RWPE2 (cell line): Measurements from ENCODE around the gene MEMO1.
"Not testable (repeated sequence)": the region's sequence is repeated elsewhere in the genome, so short reads cannot be mapped to it uniquely, and the experiment has no call there.

ENCODE experiments used
- ATAC-seq: fragments of 200-7000 bp; cut with Tn5 transposase; 3 replicates; pipeline ENCODE4 v1.9.1; 2021; ENCODE audit warnings: low read depth
- DNase-seq: peaks from one replicate; pipeline ENCODE4 v3.0.0-alpha.2; 2020; ENCODE audit warnings: low spot score
- H3K27ac ChIP-seq: fragments of 450-650 bp; 2 replicates; pipeline ENCODE4 v1.5.1; 2017; ENCODE audit warnings: mild to moderate bottlenecking; ENCODE audit not compliant: poor library complexity, severe bottlenecking
- H3K27me3 ChIP-seq: fragments of 250-450 bp; sonication (Bioruptor Pico); 2 replicates; pipeline ENCODE4 v1.5.1; 2021; ENCODE audit warnings: mild to moderate bottlenecking, moderate library complexity; ENCODE audit not compliant: insufficient read depth, poor library complexity, severe bottlenecking
- H3K36me3 ChIP-seq: fragments of 250-450 bp; sonication (Bioruptor Pico); 2 replicates; pipeline ENCODE4 v1.5.1; 2020; ENCODE audit warnings: low read depth, mild to moderate bottlenecking, moderate library complexity
- H3K4me1 ChIP-seq: fragments of 250-450 bp; sonication (Bioruptor Pico); 2 replicates; pipeline ENCODE4 v1.5.1; 2021; ENCODE audit warnings: mild to moderate bottlenecking, moderate library complexity; ENCODE audit not compliant: insufficient read depth, poor library complexity, severe bottlenecking
- H3K4me3 ChIP-seq: fragments of 250-450 bp; sonication (Bioruptor Pico); 2 replicates; pipeline ENCODE4 v1.5.1; 2021; ENCODE audit warnings: mild to moderate bottlenecking, moderate library complexity; ENCODE audit not compliant: severe bottlenecking
- H3K9me3 ChIP-seq: fragments of 250-450 bp; sonication (Bioruptor Pico); 2 replicates; pipeline ENCODE4 v1.5.1; 2021; ENCODE audit warnings: mild to moderate bottlenecking, moderate library complexity; ENCODE audit not compliant: severe bottlenecking
- CTCF ChIP-seq: fragments of 450-650 bp; IDR thresholded peaks from one replicate; pipeline ENCODE4 v1.5.1; 2017; ENCODE audit warnings: mild to moderate bottlenecking, moderate library complexity; ENCODE audit not compliant: poor library complexity, severe bottlenecking

Gene MEMO1

GRCh38 chr2:31874071-31874470, 136.7 kb downstream of the MEMO1 start:
- TF ChIP-seq CTCF = no peak

DNA sequence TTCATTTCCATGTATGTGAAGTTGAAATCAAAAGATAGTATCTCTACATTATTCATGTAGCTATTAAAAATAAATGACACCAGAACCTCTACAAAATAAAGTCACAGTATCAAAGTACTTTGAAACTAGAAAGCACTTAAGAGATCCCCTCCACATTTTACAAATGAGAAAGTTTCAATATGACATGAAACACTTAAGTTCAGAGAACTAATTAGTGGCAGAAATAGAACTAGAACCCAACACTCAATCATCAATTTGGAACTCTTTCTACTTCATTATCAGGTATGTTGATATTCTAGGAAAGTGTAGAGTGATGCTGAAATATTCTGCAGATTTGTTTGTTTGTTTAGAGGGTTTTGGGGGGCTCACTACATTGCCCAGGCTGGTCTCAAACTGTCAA, 145.6 kb downstream of the MEMO1 start:
- H3K4me1 ChIP-seq = no peaks in the 10 kb centered on the region
- no peaks in the 10 kb centered on the region for H3K9me3 ChIP-seq
- no peak for DNase-seq
- H3K36me3 ChIP-seq = peaks cover 32% of the 10 kb centered on the region
- TF ChIP-seq CTCF = no peak
- H3K4me3 ChIP-seq = no peak overlapping the region
- ATAC-seq = no peak
- no peak overlapping the region for H3K27ac ChIP-seq
- no peaks in the 10 kb centered on the region for H3K27me3 ChIP-seq

More at GRCh38 chr2:31874071-31874470, 136.7 kb downstream of the MEMO1 start:
- ATAC-seq (no peak), DNase-seq (no peak)
- H3K9me3 ChIP-seq = no peaks in the 10 kb centered on the region
- no peaks in the 10 kb centered on the region; the same call in 1 of the 2 replicates for H3K36me3 ChIP-seq
- no peaks in the 10 kb centered on the region for H3K4me1 ChIP-seq
- no peak overlapping the region for H3K27ac ChIP-seq
- H3K27me3 ChIP-seq = no peaks in the 10 kb centered on the region
- H3K4me3 ChIP-seq = no peak overlapping the region

- DNase-seq (no peak), ATAC-seq (no peak)
- H3K27ac ChIP-seq = no peak overlapping the region
- H3K27me3 ChIP-seq = no peaks in the 10 kb centered on the region
- no peak overlapping the region for H3K4me3 ChIP-seq
- TF ChIP-seq CTCF = no peak
- H3K9me3 ChIP-seq = no peaks in the 10 kb centered on the region
- H3K4me1 ChIP-seq = no peaks in the 10 kb centered on the region
- peaks cover 32% of the 10 kb centered on the region for H3K36me3 ChIP-seq
Observed at GRCh38 chr2:31863867-31864266, 146.9 kb downstream of the MEMO1 start.

DNA sequence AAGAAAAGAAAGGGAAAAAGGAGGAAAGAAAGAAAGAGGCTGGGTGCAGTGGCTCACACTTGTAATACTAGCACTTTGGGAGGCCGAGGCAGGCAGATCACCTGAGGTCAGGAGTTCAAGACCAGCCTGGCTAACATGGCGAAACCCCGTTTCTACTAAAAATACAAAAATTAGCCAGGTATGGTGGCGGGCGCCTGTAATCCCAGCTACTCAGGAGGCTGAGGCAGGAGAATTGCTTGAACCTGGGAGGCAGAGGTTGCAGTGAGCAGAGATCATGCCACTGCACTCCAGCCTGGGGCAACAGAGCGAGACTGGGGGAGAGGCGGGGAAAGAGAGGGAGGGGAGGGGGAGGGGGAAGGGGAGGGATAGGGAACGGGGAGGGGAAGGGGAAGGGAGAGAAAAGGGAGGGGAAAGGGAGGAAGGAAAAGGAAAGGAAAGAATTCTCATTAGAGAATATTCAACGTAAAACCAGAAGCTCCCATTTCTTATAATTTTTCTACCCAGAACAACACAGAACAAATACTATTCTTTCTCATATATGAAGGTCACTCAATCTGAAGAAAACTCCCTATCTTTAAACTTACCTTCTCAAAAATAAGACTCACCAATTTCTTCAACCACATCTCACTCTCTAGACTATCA, 147.7 kb downstream of the MEMO1 start:
- not testable (repeated sequence) for H3K4me1 ChIP-seq, H3K9me3 ChIP-seq, H3K27me3 ChIP-seq, H3K4me3 ChIP-seq, H3K27ac ChIP-seq, ATAC-seq, DNase-seq
- peaks cover 26% of the 10 kb centered on the region for H3K36me3 ChIP-seq

DNA sequence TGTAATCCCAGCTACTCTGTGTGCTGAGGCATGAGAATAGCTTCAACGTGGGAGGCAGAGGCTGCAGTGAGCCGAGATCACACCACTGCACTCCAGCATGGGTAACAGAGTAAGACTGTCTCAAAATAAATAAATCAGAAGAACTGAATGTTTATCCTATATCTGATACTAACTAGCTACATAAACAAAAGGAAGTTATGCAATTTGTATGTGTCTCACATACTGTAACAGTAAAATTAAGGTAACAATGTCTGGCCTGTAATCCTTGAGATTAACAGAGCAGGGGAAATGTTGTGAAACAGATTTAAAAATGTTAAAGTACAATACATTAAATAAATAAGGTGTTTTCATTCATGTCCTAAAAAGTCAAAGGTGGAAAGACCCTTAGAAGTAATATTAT, 150.8 kb downstream of the MEMO1 start:
- Histone ChIP-seq H3K4me1 (no peaks in the 10 kb centered on the region), H3K27me3 (no peaks in the 10 kb centered on the region), H3K27ac (no peak overlapping the region), H3K9me3 (no peaks in the 10 kb centered on the region), H3K36me3 (peaks cover 10% of the 10 kb centered on the region; the same call in 1 of the 2 replicates), H3K4me3 (no peak overlapping the region)
- DNase-seq (no peak), ATAC-seq (no peak)
- TF ChIP-seq CTCF = no peak
